Smooth muscle cell (in vitro differentiated cells): Measurements from ENCODE around the gene FNDC5. TPM values are rescaled to one million over a fixed set of nuclear protein-coding genes. Genes with fewer than 3 reads are reported as not detected.

Source experiments
- DNase-seq: peaks from one replicate; lab custom pipeline; 2025; ENCODE audit not compliant: unreplicated experiment; lab: John Stamatoyannopoulos, UW
- H2AFZ ChIP-seq: fragments of 200-600 bp; sonication (generic); 2 replicates; pipeline ENCODE4 v1.6.0; 2016; ENCODE audit warnings: antibody characterized with exemption, low read depth, mild to moderate bottlenecking
- H3F3A ChIP-seq: fragments of 200-600 bp; sonication (generic); 2 replicates; pipeline ENCODE4 v1.6.0; 2017; ENCODE audit warnings: antibody characterized with exemption, low read depth
- H3K27ac ChIP-seq: fragments of 200-600 bp; sonication (generic); 2 replicates; pipeline ENCODE4 v1.5.1; 2016; ENCODE audit warnings: low read depth, mild to moderate bottlenecking
- H3K27me3 ChIP-seq: fragments of 200-600 bp; sonication (generic); 2 replicates; pipeline ENCODE4 v1.6.1; 2016; ENCODE audit warnings: low read depth, mild to moderate bottlenecking
- H3K36me3 ChIP-seq: fragments of 200-600 bp; sonication (generic); 2 replicates; pipeline ENCODE4 v1.5.1; 2016; ENCODE audit warnings: low read depth
- H3K4me1 ChIP-seq: fragments of 200-600 bp; sonication (generic); 2 replicates; pipeline ENCODE4 v1.5.1; 2016; ENCODE audit warnings: low read depth
- H3K4me2 ChIP-seq: fragments of 200-600 bp; sonication (generic); 2 replicates; pipeline ENCODE4 v1.6.0; 2016; ENCODE audit warnings: mild to moderate bottlenecking
- H3K4me3 ChIP-seq: fragments of 200-600 bp; sonication (generic); 2 replicates; pipeline ENCODE4 v1.5.1; 2016; ENCODE audit warnings: mild to moderate bottlenecking
- H3K79me2 ChIP-seq: fragments of 200-600 bp; sonication (generic); 2 replicates; pipeline ENCODE4 v1.6.0; 2016; ENCODE audit warnings: low read depth, mild to moderate bottlenecking
- H3K9ac ChIP-seq: fragments of 200-600 bp; sonication (generic); 2 replicates; pipeline ENCODE4 v1.6.0; 2016; ENCODE audit warnings: low read depth
- H3K9me3 ChIP-seq: fragments of 200-600 bp; sonication (generic); replicated peaks from 2 replicates; pipeline ENCODE4 v1.5.1; 2016; ENCODE audit warnings: low read depth
- H4K20me1 ChIP-seq: fragments of 200-600 bp; sonication (generic); 2 replicates; pipeline ENCODE4 v1.6.0; 2016; ENCODE audit warnings: low read depth
- CTCF ChIP-seq: fragments of 200-600 bp; sonication (generic); IDR thresholded peaks from 2 replicates; pipeline ENCODE4 v1.5.1; 2017; ENCODE audit warnings: borderline replicate concordance, mild to moderate bottlenecking, antibody characterized with exemption; ENCODE audit not compliant: insufficient read depth, poor library complexity, severe bottlenecking
- WGBS: methylation state at CpG from one replicate; pipeline ENCODE4 v1.1.7; 2016; ENCODE audit warnings: low lambda C conversion rate; 5-methylcytosine and 5-hydroxymethylcytosine counted together
- polyA plus RNA-seq: library from polyadenylated mRNA; unstranded; fragments of >200 nt; fragmentation: Nextera tagmentation; extraction: Ambion mirVana; gene quantifications from 2 replicates; pipeline ENCODE4 v1.2.1, GENCODE V29; 2016
- total RNA-seq: library from RNA; depleted of rRNA; stranded (reverse); fragments of >200 nt; gene quantifications from 2 replicates; pipeline ENCODE4 v1.2.3, GENCODE V29; 2014

FNDC5 gene
- total and polyA plus RNA-seq, 2 experiments from 2014 or later: not detected

- peak; percentile 6 for TF ChIP-seq CTCF
- H3F3A ChIP-seq: no peaks in the 10 kb centered on the region
- no peaks in the 10 kb centered on the region for H3K4me1 ChIP-seq
- peaks cover 6% of the 10 kb centered on the region for H3K27me3 ChIP-seq
- peak overlapping the region; percentile 56 for H3K4me3 ChIP-seq
- no peak overlapping the region for H3K9ac ChIP-seq
- no peaks in the 10 kb centered on the region for H3K79me2 ChIP-seq
- 4% methylated on average over 31 of the region's 58 CpGs for WGBS
- H4K20me1 ChIP-seq: no peaks in the 10 kb centered on the region
- H3K4me2 ChIP-seq: peak overlapping the region; percentile 95
- peak overlapping the region; percentile 79 for H2AFZ ChIP-seq
- no peak for DNase-seq
- H3K36me3 ChIP-seq: no peaks in the 10 kb centered on the region
- no peak overlapping the region for H3K27ac ChIP-seq
- no peaks in the 10 kb centered on the region for H3K9me3 ChIP-seq
Observed at GRCh38 chr1:32893198-32894018, 22.7 kb upstream of the FNDC5 start.

- Histone ChIP-seq H3K4me1 (no peaks in the 10 kb centered on the region), H3K27ac (no peak overlapping the region), H3K36me3 (no peaks in the 10 kb centered on the region), H3K9ac (no peak overlapping the region), H2AFZ (peak overlapping the region; percentile 79), H4K20me1 (no peaks in the 10 kb centered on the region), H3K9me3 (no peaks in the 10 kb centered on the region), H3K4me2 (peak overlapping the region; percentile 95), H3K27me3 (peaks cover 6% of the 10 kb centered on the region), H3F3A (no peaks in the 10 kb centered on the region), H3K79me2 (no peaks in the 10 kb centered on the region), H3K4me3 (peak overlapping the region; percentile 56)
- 39% methylated on average over 31 of the region's 49 CpGs for WGBS
- no peak for DNase-seq
- TF ChIP-seq CTCF: peak; percentile 67
Observed at GRCh38 chr1:32892368-32893197, 21.9 kb upstream of the FNDC5 start.

GRCh38 chr1:32891630-32892029 lies 20.9 kb upstream of the FNDC5 start:
- Histone ChIP-seq H3F3A (no peaks in the 10 kb centered on the region), H2AFZ (no peak overlapping the region), H3K36me3 (no peaks in the 10 kb centered on the region), H3K79me2 (no peaks in the 10 kb centered on the region), H3K9me3 (no peaks in the 10 kb centered on the region), H3K4me1 (no peaks in the 10 kb centered on the region), H3K27ac (no peak overlapping the region), H3K27me3 (peaks cover 6% of the 10 kb centered on the region), H4K20me1 (no peaks in the 10 kb centered on the region), H3K4me3 (no peak overlapping the region), H3K4me2 (no peak overlapping the region), H3K9ac (no peak overlapping the region)
- no peak for DNase-seq
- no peak for TF ChIP-seq CTCF
- 92% methylated on average over 3 of the region's 3 CpGs for WGBS
